ENCODE data around the gene SHROOM2.

Gene SHROOM2

GRCh38 chrX:9907645-9908387 lies 121.6 kb downstream of the SHROOM2 start:
- DNase-seq (ENCODE audit: low spot score), result no peak
- TF ChIP-seq, protein P1, sequence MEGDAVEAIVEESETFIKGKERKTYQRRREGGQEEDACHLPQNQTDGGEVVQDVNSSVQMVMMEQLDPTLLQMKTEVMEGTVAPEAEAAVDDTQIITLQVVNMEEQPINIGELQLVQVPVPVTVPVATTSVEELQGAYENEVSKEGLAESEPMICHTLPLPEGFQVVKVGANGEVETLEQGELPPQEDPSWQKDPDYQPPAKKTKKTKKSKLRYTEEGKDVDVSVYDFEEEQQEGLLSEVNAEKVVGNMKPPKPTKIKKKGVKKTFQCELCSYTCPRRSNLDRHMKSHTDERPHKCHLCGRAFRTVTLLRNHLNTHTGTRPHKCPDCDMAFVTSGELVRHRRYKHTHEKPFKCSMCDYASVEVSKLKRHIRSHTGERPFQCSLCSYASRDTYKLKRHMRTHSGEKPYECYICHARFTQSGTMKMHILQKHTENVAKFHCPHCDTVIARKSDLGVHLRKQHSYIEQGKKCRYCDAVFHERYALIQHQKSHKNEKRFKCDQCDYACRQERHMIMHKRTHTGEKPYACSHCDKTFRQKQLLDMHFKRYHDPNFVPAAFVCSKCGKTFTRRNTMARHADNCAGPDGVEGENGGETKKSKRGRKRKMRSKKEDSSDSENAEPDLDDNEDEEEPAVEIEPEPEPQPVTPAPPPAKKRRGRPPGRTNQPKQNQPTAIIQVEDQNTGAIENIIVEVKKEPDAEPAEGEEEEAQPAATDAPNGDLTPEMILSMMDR (IDR thresholded peaks at IDR 0.05; ENCODE audit: extremely low read depth, insufficient read depth, missing control alignments), result no peak
- in situ Hi-C loops (cut with MboI; ENCODE audit: low pct_unique_long_range_greater_than_20kb, low sequenced_read_pairs, unreplicated experiment), result no loop called here

DNA sequence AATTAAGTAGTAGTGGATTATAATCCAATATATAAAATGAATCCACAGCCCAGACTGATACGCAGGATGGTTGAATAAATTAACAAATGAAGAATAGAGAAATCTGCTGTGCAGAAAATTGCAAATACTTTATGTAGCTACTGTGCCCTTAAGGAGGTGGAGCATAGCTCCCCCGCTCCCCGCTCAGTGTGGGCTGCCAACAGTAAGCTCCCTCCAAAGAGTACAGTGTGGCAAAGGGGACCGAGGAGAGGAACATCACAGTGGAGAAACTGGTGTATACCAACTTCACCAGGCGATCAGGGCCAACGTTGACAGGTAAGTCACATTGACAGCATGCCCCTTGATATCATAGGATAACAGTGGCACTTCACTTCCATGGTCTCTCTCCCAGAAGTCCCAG lies 123.0 kb downstream of the SHROOM2 start:
- in situ Hi-C loops (cut with MboI; ENCODE audit: low pct_unique_long_range_greater_than_20kb, low sequenced_read_pairs, unreplicated experiment), result no loop called here
- DNase-seq (ENCODE audit: low spot score), result no peak
- TF ChIP-seq, protein P1 (IDR thresholded peaks at IDR 0.05; ENCODE audit: extremely low read depth, insufficient read depth, missing control alignments), result no peak

GRCh38 chrX:9911487-9911886 lies 125.3 kb downstream of the SHROOM2 start:
- TF ChIP-seq, protein P1 (IDR thresholded peaks at IDR 0.05; ENCODE audit: extremely low read depth, insufficient read depth, missing control alignments), result no peak
- in situ Hi-C loops (cut with MboI; ENCODE audit: low pct_unique_long_range_greater_than_20kb, low sequenced_read_pairs, unreplicated experiment), result no loop called here
- no peak for DNase-seq (ENCODE audit: low spot score)

DNA sequence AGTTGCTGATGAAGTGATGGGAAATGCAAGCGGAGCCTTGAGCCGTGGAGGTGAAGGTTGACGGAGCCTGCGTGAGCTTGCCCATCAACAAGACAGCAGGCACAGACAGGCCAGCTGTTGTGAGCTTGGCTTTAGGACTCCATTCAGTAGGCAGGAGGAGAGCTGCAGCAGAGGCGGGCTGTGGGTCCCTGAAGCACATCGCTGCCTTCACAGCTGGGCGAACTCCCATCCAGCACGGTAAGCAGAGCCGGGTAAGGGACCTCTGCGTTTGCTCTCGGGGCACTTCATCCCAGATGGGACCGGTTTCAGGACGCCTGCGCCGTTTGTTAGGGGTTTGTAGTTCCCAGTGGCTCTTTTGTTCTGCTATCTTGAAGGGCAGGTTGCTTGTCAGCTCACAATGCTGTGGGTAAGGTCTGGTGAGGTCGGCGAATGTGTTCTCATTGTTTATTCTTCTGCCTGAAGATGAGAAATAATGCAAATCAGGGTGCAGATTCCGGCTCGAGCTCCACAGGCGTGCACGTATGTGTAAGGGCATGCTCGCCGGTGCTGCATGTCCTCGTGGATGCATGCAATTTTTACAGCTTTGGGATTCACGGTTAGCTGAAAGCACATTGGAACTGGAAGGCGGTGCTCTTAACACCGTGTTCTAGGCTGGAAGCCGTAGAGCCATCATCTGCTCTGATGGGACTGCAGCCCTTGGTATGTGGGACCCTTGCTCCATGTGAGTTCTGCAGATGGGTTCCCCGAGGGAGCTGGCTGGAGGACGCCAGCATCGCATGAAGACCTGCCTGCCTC lies 126.3 kb downstream of the SHROOM2 start:
- in situ Hi-C loops (cut with MboI; ENCODE audit: low pct_unique_long_range_greater_than_20kb, low sequenced_read_pairs, unreplicated experiment), result no loop called here

GRCh38 chrX:9913146-9913433 lies 126.9 kb downstream of the SHROOM2 start:
- DNase-seq (ENCODE audit: low spot score), result no peak
- TF ChIP-seq, protein P1 (IDR thresholded peaks at IDR 0.05; ENCODE audit: extremely low read depth, insufficient read depth, missing control alignments), result no peak
- in situ Hi-C loops (cut with MboI; ENCODE audit: low pct_unique_long_range_greater_than_20kb, low sequenced_read_pairs, unreplicated experiment), result no loop called here

More for the DNA sequence above, 126.3 kb downstream of the SHROOM2 start:
- DNase-seq (ENCODE audit: low spot score), result peak; percentile 39
- TF ChIP-seq, protein P1 (IDR thresholded peaks at IDR 0.05; ENCODE audit: extremely low read depth, insufficient read depth, missing control alignments), result no peak

DNA sequence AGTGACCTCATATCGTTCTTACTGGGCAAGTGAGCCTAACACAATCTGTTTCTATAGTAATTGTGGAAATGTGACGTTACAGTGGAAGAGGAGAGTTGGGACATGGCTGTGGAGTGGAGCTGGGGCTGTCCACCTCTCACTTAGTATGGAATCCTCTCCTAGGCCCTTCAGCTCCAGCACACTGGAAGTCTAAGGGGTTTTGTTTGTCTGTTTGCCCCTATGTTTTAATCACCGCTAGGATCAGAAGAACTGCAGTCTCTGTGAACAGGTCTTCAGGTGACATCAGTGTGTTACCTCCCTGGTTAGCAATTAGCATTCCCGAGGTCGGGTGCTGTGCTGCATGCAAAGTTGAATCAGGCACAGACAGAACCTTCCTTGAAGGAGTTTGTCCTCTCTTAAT lies 131.6 kb downstream of the SHROOM2 start:
- TF ChIP-seq, protein P1 (IDR thresholded peaks at IDR 0.05; ENCODE audit: extremely low read depth, insufficient read depth, missing control alignments), result no peak
- in situ Hi-C loops (cut with MboI; ENCODE audit: low pct_unique_long_range_greater_than_20kb, low sequenced_read_pairs, unreplicated experiment), result no loop called here
- DNase-seq (ENCODE audit: low spot score), result no peak
